Activated T-helper 2 cell treated with anti-CD3 and anti-CD28 coated beads, Interferon-gamma antibody, Interleukin-2, Interleukin-4, amounts not matched to agents 10 μg/mL and 5 μg/mL and 100 μg/mL, durations not matched to agents 14 hours and 24 hours and 36 hours (primary cell): ENCODE data around the gene COPZ1. TPM values are rescaled to one million over a fixed set of nuclear protein-coding genes. Genes with fewer than 3 reads are reported as not detected.
A peak's percentile ranks its signal among the peaks of the same experiment; 100 is the strongest.
"Not testable (repeated sequence)": the region's sequence is repeated elsewhere in the genome, so short reads cannot be mapped to it uniquely, and the experiment has no call there.

ENCODE experiments used
- DNase-seq: peaks from one replicate; pipeline ENCODE4 v3.0.0; 2021; ENCODE audit warnings: low spot score
- H3K27ac Mint-ChIP-seq: one replicate; pipeline ENCODE4 v1.8.0; 2021; ENCODE audit warnings: mixed read lengths
- H3K27me3 Mint-ChIP-seq: one replicate; pipeline ENCODE4 v1.8.0; 2021; ENCODE audit warnings: low read depth, mixed read lengths
- H3K36me3 Mint-ChIP-seq: one replicate; pipeline ENCODE4 v1.8.0; 2021; ENCODE audit warnings: low read depth, mixed read lengths
- H3K4me1 Mint-ChIP-seq: one replicate; pipeline ENCODE4 v1.8.0; 2021; ENCODE audit warnings: low read depth, mixed read lengths
- H3K4me3 Mint-ChIP-seq: one replicate; pipeline ENCODE4 v1.8.0; 2021; ENCODE audit warnings: low read depth, mild to moderate bottlenecking, moderate library complexity, mixed read lengths
- H3K9me3 Mint-ChIP-seq: one replicate; pipeline ENCODE4 v1.8.0; 2021; ENCODE audit warnings: mixed read lengths
- intact Hi-C: fragments of 100-400 bp; cut with micrococcal nuclease; formaldehyde crosslinking; loops from one replicate; pipeline ENCODE4 v1.15.1; 2023
- total RNA-seq: library from RNA; stranded (reverse); gene quantifications from 2 replicates; pipeline ENCODE4 v1.2.3, GENCODE V29; 2022

Gene COPZ1
- total RNA-seq, 1 donor from 2014 or later = 109 TPM

GRCh38 chr12:54351341-54351740 is 26.4 kb downstream of the COPZ1 start:
- Mint-ChIP-seq H3K36me3 (peaks cover 48% of the 10 kb centered on the region), H3K4me1 (peaks cover 20% of the 10 kb centered on the region), H3K27ac (no peak overlapping the region), H3K4me3 (no peak overlapping the region), H3K9me3 (no peaks in the 10 kb centered on the region), H3K27me3 (no peaks in the 10 kb centered on the region)
- intact Hi-C loops = loop anchor here (2.0 kb wide), 1 partner anchor 13 kb away; the partner anchor contains the start of gene GPR84
- no peak for DNase-seq

- Mint-ChIP-seq H3K27ac (peak overlapping the region; percentile 68), H3K4me1 (peaks cover 22% of the 10 kb centered on the region), H3K4me3 (peak overlapping the region; percentile 40), H3K27me3 (no peaks in the 10 kb centered on the region), H3K36me3 (peaks cover 45% of the 10 kb centered on the region), H3K9me3 (no peaks in the 10 kb centered on the region)
- intact Hi-C loops = no loop called here
- DNase-seq = no peak
Observed at GRCh38 chr12:54352022-54352531, 27.1 kb downstream of the COPZ1 start.

GRCh38 chr12:54352891-54353874 is 28.3 kb downstream of the COPZ1 start:
- no peak overlapping the region for H3K4me3 Mint-ChIP-seq
- H3K36me3 Mint-ChIP-seq = peaks cover 34% of the 10 kb centered on the region
- H3K9me3 Mint-ChIP-seq = no peaks in the 10 kb centered on the region
- peak overlapping the region; percentile 21 for H3K27ac Mint-ChIP-seq
- H3K4me1 Mint-ChIP-seq = peaks cover 24% of the 10 kb centered on the region
- DNase-seq = no peak
- intact Hi-C loops = no loop called here
- no peaks in the 10 kb centered on the region for H3K27me3 Mint-ChIP-seq

GRCh38 chr12:54354271-54354670 is 29.3 kb downstream of the COPZ1 start:
- intact Hi-C loops, H3K9me3 Mint-ChIP-seq, DNase-seq, H3K27me3 Mint-ChIP-seq, H3K4me3 Mint-ChIP-seq, H3K27ac Mint-ChIP-seq: not testable (repeated sequence)
- peaks cover 32% of the 10 kb centered on the region for H3K36me3 Mint-ChIP-seq
- peaks cover 24% of the 10 kb centered on the region for H3K4me1 Mint-ChIP-seq

- peaks cover 24% of the 10 kb centered on the region for H3K36me3 Mint-ChIP-seq
- intact Hi-C loops = no loop called here
- H3K27ac Mint-ChIP-seq = no peak overlapping the region
Observed at GRCh38 chr12:54355104-54355815, 30.3 kb downstream of the COPZ1 start.

GRCh38 chr12:54356228-54356627 is 31.3 kb downstream of the COPZ1 start:
- Mint-ChIP-seq H3K27me3 (no peaks in the 10 kb centered on the region), H3K36me3 (peaks cover 14% of the 10 kb centered on the region), H3K9me3 (no peaks in the 10 kb centered on the region), H3K27ac (no peak overlapping the region), H3K4me1 (peaks cover 28% of the 10 kb centered on the region), H3K4me3 (no peak overlapping the region)
- no peak for DNase-seq
- intact Hi-C loops = no loop called here

More at GRCh38 chr12:54355104-54355815, 30.3 kb downstream of the COPZ1 start:
- H3K9me3 Mint-ChIP-seq = no peaks in the 10 kb centered on the region
- no peak for DNase-seq
- peaks cover 24% of the 10 kb centered on the region for H3K4me1 Mint-ChIP-seq
- no peak overlapping the region for H3K4me3 Mint-ChIP-seq
- no peaks in the 10 kb centered on the region for H3K27me3 Mint-ChIP-seq

GRCh38 chr12:54356951-54357356 is 32.0 kb downstream of the COPZ1 start:
- Mint-ChIP-seq H3K4me3 (no peak overlapping the region), H3K27ac (peak overlapping the region; percentile 52), H3K9me3 (no peaks in the 10 kb centered on the region), H3K27me3 (no peaks in the 10 kb centered on the region), H3K36me3 (peaks cover 7% of the 10 kb centered on the region), H3K4me1 (peaks cover 23% of the 10 kb centered on the region)
- DNase-seq = no peak
- intact Hi-C loops = no loop called here

- no peaks in the 10 kb centered on the region for H3K27me3 Mint-ChIP-seq
- H3K4me1 Mint-ChIP-seq = peaks cover 18% of the 10 kb centered on the region
- H3K9me3 Mint-ChIP-seq = no peaks in the 10 kb centered on the region
- H3K4me3 Mint-ChIP-seq = no peak overlapping the region
- peaks cover under 1% of the 10 kb centered on the region for H3K36me3 Mint-ChIP-seq
- H3K27ac Mint-ChIP-seq = no peak overlapping the region
- intact Hi-C loops = loop anchor here (2.0 kb wide), 2 partner anchors 63 to 137 kb away; no protein-coding TSS in a partner anchor
- no peak for DNase-seq
Observed at GRCh38 chr12:54357506-54358190, 32.7 kb downstream of the COPZ1 start.

- Mint-ChIP-seq H3K27me3 (no peaks in the 10 kb centered on the region), H3K27ac (no peak overlapping the region), H3K4me1 (peaks cover 19% of the 10 kb centered on the region), H3K36me3 (no peaks in the 10 kb centered on the region), H3K4me3 (no peak overlapping the region), H3K9me3 (no peaks in the 10 kb centered on the region)
- DNase-seq = peak; percentile 60
- intact Hi-C loops = loop anchor here (2.0 kb wide), 2 partner anchors 64 to 138 kb away; no protein-coding TSS in a partner anchor
Observed at GRCh38 chr12:54358191-54358944, 33.4 kb downstream of the COPZ1 start.

GRCh38 chr12:54358945-54359761 is 34.2 kb downstream of the COPZ1 start:
- Mint-ChIP-seq H3K27me3 (no peaks in the 10 kb centered on the region), H3K27ac (no peak overlapping the region), H3K9me3 (no peaks in the 10 kb centered on the region), H3K4me1 (peaks cover 25% of the 10 kb centered on the region), H3K4me3 (no peak overlapping the region), H3K36me3 (no peaks in the 10 kb centered on the region)
- DNase-seq = peak; percentile 94
- intact Hi-C loops = loop anchor here (1.0 to 2.0 kb wide), 4 partner anchors 34 to 138 kb away; partner anchors contain the start of genes CBX5, COPZ1 and HNRNPA1

- Mint-ChIP-seq H3K27ac (no peak overlapping the region), H3K27me3 (no peaks in the 10 kb centered on the region), H3K36me3 (no peaks in the 10 kb centered on the region), H3K4me1 (peaks cover 31% of the 10 kb centered on the region), H3K9me3 (no peaks in the 10 kb centered on the region), H3K4me3 (no peak overlapping the region)
- DNase-seq = no peak
- intact Hi-C loops = loop anchor here (1.0 to 2.0 kb wide), 4 partner anchors 35 to 139 kb away; partner anchors contain the start of genes CBX5, COPZ1 and HNRNPA1
Observed at GRCh38 chr12:54359762-54360351, 34.9 kb downstream of the COPZ1 start.
